Measurements from ENCODE around the gene NUP107.

The NUP107 gene

DNA sequence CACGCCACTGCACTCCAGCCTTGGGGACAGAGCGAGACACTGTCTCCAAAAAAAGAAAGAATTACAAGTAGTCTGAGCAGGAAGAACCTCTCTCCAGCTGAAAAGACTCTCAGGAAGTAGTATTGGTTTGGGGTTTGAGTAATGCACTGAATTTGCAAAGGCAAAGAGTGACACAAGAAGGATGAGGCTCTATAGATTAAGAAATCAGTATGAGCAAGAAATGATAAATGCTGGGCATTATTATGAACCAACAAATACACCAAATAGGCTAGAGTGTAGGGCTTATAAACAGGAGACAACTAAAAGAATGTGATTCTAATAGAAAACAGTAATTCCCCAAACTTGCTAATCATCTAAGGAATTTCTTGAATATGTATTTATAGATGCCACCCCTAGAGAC lies 56.6 kb downstream of the NUP107 start:
- no peak for DNase-seq

DNA sequence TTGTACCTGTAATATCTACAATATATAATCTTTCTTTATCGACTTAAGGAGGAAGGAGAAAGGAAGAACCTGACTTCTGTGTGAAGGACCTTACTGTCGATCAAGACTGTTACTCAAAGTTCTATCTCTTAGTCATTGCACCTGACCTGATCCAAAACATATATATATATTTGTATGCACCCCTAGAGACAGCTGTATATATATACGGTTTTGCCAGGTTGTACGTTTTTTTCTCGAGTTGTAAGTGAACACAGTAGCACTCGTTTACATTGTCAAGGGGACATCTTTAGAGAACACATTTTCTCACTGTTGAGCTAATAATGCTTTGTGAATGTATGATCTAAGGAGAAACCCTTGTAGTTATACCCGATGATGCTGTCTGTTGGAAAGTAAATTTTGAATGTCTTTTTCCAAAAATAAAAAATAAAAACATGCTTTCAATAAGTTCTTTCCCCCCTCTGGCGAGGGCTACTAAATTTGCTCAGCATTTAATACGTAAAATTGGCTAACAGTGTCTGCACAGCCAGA lies 58.7 kb downstream of the NUP107 start:
- DNase-seq, result no peak

DNA sequence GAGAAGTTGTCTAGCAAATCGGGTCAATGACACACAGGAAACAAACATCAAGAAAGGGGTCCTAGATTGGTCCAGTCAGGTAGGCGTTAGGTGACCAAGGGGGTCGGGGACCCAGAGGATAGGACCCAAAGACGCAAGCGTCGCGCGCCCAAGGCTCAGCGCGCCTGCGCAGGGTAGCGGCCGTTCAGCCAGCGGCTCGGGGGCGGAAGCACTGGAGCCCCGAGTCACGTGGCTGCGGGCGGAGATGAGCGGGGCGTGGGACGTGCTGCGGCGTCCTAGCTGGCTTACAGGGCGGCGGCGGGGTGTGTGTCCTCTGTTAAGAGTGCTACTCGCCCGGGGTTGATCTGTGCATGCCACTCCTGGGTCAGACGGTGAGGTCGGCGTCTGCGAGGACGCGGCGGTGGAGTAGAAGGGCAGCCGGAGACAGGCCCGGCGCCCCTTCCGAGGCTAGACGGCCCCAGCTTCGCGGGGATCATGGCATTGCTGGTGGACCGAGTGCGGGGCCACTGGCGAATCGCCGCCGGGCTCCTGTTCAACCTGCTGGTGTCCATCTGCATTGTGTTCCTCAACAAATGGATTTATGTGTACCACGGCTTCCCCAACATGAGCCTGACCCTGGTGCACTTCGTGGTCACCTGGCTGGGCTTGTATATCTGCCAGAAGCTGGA lies 59.3 kb downstream of the NUP107 start, which contains the start of gene SLC35E3:
Gene SLC35E3, plus strand, starts transcription at position 273 of the 668 bp plus-strand sequence. Its CDS starts 202 bp downstream, at position 475.
- peak; percentile 87 for DNase-seq

DNA sequence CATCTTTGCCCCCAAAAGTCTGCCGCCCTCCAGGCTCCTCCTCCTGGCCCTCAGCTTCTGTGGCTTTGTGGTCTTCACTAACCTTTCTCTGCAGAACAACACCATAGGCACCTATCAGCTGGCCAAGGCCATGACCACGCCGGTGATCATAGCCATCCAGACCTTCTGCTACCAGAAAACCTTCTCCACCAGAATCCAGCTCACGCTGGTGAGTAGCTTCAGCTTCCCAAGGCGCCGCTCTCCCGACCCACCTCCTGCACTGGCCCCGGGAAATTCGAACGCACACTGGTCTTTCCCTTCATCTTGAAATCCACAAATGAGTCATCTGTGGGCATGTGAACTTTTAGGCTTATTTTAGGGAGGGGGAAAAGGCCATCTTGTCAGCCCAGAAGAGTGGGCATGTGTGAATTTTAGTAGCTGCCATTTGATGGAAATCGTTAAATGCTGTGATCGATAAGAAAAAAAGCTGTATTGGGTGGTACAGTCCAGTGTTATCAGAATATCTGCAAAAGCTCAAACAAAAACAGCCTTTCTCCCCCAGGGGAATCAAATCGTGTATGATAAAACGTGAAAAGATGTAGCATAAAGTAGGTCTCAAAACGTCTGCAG lies 59.9 kb downstream of the NUP107 start:
- peak; percentile 4 to 11 for DNase-seq

DNA sequence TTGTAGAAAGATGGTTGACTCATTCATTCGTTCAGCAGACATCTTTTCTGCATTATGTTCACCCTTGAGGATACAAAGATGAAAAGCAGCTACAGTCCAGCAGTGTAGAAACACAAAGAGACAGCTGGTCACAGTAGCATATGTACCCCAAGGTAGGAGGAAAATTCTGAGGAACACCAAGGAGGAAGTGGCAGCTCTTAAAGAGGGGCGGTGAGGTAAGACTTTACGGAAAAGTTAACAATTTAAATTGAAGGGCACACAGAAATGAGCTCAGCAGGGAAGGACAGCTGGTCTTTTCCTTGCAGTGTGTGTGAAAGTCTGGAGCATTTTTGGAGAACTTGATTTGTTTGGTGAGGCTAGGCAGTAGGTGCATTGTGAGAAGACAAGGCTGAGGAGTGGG lies 62.7 kb downstream of the NUP107 start:
- DNase-seq, result no peak

DNA sequence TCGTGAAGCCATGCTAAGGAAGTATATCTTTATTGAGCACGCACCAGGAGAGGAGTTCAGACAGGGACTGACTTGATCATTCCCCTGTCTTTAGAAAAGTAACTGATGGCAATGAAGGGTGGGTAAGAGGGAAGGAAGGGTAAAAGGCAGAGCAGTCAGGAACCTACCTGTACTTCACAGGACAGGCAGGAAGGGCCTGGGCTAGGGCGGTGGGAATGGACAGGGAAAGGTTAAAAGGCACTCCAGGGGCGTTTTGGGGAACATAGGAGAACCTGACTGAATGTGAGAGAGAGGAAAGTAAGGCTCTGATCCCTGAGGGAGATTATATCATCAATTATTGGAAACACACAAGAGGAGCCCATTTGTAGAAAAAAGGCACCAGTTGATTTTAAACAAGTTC lies 63.1 kb downstream of the NUP107 start:
- DNase-seq, result no peak

DNA sequence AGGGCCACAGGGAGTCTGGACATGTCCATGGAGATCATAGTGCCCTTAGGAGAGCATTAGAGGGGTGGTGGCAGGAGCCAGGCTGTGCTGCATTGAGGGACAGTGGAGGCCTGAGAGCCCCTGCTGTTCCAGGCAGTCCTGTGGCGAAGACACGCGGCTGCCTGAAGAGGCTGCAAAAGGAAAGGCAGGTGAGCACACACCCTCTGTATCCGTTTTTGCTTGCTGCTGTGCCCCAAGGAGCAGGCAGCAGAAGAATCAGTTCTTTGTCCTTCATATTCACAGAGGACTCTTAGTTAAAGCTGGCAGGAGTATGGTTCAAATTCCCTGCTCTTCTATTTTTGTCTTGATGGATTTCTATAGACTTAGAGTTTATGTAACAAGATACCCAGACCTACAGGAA lies 63.7 kb downstream of the NUP107 start:
- no peak for DNase-seq

DNA sequence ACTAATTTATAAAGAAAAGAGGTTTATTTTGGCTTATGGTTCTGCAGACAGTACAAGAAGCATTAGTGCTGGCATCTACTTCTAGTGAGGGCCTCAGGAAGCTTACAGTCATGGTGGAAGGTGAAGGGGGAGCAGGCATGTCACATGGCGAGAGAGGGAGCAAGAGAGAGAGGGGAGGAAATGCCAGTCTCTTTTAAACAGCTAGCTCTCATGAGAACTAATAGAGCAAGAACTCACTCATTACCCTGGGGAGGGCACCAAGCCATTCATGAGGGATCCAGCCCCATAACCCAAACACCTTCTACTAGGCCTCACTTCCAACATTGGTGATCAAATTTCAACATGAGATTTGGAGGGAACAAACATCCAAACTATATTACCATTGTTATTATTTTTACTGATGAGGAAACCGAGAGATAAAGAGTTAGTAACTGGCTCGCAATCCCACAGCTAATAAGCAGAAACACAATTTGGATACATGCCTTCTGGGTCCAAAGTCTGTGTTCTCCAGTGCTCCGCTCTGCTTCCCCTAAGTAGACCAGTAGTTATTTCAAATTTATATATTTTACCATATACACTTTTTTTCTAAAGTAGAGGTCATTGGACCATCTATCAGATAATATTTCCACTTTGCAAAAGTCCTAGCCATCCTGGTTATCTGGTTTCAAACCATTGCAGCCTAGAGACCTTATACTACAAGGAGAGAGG lies 68.9 kb downstream of the NUP107 start:
- no peak for DNase-seq

DNA sequence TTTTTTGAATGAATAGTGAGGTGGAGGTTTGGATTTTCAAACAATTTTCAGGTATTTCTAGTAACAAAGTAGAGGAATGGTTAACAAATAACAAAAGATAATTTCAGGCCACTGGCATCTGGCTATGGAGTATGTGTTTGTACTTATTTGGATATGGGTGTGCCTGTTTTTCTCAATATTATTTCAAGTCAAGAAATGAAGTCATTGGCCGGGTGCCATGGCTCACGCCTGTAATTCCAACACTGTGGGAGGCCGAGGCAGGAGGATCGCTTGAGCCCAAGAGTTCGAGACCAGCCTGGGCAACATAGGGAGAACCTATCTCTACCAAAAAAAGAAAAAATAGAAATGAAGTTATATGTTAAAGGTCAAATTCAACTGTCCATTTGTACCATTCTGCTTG lies 73.1 kb downstream of the NUP107 start:
- no peak for DNase-seq

DNA sequence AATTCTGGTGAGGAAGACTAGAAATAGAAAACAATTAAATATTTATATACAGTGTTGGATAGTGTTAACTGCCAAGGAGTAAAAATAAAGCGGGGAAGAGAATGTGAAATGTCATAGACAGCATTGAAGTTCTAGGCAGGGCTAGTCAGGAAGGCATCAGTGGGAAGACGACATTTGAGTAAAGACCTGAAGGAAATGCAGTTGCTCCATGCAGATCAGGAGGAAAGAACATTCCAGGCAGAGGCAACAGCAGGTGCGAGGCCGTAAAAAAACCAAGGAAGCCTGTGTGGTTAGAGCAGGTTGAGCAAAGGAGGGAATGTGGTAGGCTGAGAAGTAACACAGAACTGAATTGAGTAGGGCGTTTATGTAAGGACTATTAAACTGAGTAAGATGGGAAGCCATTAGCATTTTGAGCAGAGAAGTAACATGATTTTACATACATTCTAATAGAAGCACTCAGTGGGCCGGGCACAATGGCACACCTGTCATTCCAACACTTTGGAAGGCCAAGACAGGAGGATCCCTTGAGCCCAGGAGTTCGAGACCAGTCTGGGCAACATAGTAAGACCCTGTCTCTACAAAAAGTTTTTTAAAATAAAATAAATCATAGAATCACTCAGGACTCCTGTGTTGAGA lies 74.1 kb downstream of the NUP107 start:
- no peak for DNase-seq

DNA sequence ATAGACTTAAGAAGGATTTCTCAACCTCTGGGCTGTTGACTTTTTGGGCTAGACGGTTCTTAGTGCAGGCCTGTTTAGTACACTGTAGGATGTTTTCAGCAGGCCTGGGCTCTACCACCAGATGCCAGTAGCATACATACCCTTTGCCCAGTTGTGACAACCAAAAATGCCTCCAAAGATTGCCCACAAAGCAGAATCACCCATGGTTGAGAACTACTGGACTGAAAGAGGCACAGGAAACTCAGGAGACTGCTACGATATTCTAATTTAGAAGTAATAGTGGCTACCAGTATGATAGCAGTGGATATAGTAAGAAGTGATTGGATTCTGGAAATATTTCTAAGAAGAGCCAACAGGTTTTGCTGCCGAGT lies 74.6 kb downstream of the NUP107 start:
- DNase-seq, result no peak

DNA sequence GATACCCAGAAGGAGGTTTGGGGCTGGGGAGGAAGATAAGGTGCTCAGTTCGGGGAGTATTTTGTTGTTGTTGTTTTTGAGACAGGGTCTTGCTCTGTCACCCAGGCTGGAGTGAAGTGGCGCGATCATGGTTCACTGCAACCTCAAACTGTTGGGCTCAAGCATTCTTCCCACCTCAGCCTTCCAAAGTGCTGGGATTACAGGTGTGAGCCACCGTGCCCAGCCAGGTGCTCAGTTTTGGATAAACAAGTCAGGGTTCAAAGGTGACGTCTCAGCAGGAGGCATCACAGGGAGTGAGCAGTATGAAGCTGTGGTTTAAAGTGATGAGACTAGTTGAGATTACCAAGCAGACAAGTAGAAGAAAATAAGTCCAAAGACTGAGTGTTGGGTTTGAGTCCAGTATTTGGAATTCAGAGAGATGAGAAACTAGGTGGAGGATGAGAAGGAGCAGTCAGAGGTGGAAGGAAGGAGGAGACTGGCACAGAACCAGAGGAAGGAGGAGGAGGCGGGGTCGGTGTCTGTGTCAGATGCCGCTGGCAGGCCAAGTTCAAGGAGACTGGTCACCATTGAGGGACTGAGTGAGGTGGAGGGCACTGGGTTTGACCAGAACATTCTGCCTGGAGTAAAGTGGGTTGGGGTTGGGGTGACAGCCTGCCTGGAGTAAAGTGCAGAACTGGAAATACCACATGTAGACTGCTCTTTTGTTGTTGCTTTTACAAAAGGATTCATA lies 75.3 kb downstream of the NUP107 start:
- DNase-seq, result no peak

DNA sequence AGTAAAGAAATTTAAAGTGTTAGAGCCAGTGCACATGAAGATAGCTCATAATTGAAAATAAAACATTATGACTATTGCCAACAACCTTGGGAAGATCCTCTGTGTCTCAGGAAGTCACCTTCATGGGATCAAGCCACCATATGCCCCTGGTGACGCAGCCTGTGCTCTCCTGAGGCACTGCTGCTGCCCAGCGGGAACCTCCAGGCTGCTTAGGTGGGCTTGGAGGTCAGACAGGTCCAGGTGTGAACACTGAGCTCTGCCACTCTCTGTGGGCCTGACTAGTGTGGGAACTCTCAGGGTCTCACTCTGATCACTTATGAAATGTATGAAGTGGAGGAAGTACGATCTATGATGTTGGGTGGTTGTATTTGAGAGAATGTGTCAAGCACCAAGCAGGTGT lies 75.9 kb downstream of the NUP107 start:
- DNase-seq, result no peak

DNA sequence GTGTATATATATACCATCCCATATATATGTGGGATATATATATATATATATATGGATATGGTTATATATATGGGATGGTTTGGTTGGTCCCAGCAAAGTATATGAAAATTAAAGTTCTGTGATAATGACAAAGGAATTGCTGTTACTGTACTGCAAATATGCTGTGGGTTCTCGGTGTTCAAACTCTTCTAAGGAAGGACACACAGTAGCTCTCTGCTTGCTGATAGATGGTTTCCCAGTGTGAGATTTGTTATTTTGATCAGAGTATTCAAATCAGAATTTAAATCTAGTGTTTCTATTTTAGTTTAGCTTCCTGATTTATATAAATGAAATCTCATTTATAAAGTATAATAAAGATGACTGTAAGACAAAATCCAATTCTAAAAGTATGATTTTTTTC lies 78.9 kb downstream of the NUP107 start:
- no peak for DNase-seq

DNA sequence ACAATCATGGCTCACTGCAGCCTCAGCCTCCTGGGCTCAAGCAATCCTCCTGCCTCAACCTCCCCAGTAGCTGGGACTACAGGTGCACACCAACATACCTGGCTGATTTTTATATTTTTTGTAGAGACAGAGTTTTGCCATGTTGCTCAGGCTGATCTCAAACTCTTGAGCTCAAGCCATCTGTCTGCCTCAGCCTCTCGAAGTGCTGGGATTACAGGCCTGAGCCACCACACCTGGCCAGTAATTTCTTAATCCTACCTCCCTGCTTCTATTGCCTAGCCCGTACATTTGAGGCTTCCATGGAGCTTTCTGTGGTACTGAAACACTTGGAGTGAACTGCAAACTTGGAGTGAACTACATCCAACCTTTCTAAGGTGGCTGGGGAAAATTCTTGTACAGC lies 79.9 kb downstream of the NUP107 start:
- no peak for DNase-seq

DNA sequence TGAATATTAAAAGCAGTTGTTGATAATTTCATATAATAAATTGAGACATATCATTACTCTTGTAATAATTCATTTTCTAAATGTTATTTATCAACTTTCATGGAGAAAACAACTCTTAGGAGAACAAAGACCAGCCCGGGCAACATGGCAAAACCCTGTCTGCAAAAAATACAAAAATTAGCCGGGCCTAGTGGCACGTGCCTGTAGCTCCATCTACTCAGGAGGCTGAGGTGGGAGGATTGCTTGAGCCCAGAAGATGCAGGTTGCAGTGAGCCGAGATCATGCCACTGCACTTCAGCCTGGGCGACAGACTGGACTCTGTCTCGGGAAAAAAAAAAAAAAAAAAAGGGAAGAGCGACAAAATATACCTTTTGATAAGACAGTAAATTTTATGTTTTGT lies 80.4 kb downstream of the NUP107 start:
- DNase-seq, result no peak

DNA sequence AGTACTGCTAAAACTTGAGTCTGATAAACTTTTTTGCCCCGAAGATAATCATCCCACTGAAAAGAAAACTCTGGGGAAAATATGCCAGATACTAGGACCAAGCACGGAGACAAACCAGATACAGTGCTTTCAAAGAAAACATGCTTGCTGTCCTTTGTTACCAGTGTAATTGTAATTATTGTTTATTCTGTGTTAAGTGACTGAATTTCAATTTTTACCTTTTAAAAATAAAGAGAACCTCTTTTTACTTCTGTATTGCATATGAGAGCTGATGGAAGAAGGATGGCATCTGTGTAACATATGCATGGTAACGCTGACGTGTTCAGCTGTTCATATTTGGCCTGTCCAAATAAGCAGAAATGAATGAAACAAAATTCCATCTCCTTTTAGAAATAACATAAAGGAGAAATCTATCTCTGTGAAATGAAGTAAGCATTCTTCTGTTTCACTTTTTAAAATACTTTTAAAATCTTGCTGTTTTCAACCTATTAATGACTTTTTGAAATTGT lies 81.7 kb downstream of the NUP107 start:
- DNase-seq, result no peak

DNA sequence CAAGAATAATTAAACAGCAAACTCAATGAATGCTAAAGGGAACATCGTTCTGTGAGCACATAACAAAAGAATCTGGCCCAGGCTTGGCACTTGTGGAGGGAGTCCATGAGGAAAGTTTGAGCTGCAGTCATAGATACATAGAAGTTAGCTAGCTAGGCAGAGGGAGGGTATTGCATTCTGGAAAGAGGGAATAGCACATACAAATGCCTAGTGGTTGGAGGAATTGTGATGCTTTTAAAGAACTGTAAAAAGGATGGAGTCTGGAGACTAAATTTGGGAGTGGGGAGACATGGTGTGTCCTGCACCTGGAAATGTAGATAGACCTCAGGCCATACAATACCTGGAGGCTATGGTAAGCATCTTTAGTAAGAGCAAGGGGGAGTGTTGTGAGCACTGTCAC lies 83.2 kb downstream of the NUP107 start:
- DNase-seq, result no peak

DNA sequence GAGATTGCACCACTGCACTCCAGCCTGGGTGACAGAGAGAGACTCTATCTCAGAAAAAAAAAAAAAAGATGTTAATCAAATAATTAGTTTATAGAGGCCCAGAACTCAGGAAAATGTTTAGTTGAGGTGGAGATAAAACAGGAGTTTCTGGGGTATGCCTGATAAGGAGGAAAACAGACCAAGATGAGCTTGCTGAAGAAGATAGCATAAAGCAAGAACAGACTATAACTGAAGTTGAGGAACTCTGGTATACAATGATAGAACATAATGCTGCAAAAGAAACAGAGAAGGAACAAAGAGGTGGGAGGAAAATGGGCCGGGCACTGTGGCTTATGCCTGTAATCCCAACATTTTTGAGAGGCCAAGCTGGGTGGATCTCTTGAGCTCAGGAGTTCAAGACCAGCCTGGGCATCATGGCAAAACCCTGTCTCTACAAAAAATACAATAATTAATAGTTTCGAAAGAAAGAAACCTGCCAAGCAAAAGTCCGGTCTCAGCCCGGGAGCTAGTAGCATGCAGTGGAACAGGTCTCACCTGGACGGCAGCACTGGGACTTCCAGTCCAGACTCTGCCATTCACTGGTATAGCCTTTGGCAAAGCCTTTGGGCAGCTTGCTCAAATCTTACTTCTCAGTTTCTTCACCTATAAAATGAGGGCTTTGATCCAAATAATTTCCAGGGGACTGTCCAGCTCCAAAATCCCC lies 84.6 kb downstream of the NUP107 start:
- no peak for DNase-seq

DNA sequence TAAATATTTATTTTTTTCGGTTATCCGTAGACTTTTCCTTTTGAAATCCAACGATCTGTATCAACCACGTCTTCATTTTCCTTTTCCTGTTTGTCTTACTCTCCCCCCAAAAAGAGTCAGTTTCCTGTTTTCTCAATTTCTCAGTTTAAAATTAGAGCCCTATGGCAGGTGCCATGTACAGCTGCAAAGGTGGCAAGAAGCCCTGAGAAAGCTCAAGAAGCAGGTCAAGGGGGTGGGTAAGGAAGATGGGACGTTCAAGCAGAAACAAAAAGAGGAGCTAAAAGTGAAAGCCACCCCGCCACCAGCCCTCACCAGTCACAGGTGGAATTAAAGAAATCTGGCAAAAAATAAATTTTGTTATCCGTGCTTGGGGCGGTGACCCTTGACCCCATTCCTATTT lies 85.9 kb downstream of the NUP107 start:
- no peak for DNase-seq

DNA sequence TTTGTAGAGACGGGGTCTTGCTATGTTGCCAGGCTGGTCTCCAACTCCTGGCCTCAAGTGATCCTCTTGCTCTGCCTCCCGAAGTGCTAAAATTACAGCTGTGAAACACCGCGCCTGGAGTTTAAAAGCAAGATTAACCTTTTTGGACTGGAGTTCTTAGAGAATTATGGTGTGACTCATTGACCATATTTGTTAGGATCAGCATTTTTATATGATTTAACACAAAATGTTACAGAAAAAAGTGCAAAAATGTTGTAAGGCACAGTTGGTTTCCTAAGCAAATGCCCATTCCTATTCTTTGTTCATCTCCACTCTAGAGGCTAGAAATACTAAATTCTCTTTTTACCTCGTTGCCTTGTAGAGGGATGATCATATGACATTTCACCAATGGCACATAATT lies 86.8 kb downstream of the NUP107 start:
- DNase-seq, result no peak

DNA sequence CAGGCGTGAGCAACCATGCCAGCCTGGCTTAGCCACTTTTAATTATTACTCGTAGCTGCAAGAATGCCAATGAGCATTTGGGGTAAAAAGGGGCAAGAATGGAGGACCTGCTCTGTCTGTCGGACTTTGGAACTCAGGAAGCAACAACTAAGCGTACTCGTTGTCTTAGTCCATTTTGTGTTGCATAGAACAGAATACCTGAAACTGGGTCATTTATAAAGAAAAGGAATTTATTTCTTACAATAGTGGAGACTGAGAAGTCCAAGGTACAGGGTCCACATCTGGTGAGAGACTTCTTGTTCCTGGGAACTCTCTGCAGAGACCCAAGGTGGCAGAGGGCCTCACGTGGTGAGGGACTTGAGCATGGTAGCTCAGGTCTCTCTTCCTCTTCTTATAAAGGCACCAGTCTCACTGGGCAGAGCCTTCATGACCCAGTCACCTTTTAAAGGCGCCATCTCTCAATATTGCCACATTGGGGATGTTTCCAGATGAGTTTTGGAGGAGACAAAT lies 88.4 kb downstream of the NUP107 start:
- DNase-seq, result no peak

Measured in stimulated activated CD4-positive, alpha-beta T cell treated with anti-CD3 and anti-CD28 coated beads, Interleukin-4, amount 100 ng/mL, for 4 hours (primary cell).